Epithelial cell of proximal tubule (primary cell): Measurements from ENCODE around the gene PNPLA8. TPM values are rescaled to one million over a fixed set of nuclear protein-coding genes. Genes with fewer than 3 reads are reported as not detected.

Experiments
- DNase-seq: peaks from one replicate; pipeline ENCODE4 v3.0.0-alpha.2; 2011; ENCODE audit warnings: low read depth
- H3K4me3 ChIP-seq: 2 replicates; pipeline ENCODE4 v1.5.1; 2011; ENCODE audit warnings: low read depth, mild to moderate bottlenecking, low read length
- total RNA-seq: library from RNA; depleted of rRNA; stranded (reverse); fragments of >200 nt; gene quantifications from 2 replicates; pipeline ENCODE4 v1.2.3, GENCODE V29; 2015
- TF ChIP-seq, protein P1 (sequence below): conservative IDR thresholded peaks from 2 replicates; pipeline ENCODE4 v1.5.1; 2012; ENCODE audit warnings: low read depth, mild to moderate bottlenecking, low read length

PNPLA8 gene
- total RNA-seq, 1 donor from 2014 or later = 23.5 TPM

DNA sequence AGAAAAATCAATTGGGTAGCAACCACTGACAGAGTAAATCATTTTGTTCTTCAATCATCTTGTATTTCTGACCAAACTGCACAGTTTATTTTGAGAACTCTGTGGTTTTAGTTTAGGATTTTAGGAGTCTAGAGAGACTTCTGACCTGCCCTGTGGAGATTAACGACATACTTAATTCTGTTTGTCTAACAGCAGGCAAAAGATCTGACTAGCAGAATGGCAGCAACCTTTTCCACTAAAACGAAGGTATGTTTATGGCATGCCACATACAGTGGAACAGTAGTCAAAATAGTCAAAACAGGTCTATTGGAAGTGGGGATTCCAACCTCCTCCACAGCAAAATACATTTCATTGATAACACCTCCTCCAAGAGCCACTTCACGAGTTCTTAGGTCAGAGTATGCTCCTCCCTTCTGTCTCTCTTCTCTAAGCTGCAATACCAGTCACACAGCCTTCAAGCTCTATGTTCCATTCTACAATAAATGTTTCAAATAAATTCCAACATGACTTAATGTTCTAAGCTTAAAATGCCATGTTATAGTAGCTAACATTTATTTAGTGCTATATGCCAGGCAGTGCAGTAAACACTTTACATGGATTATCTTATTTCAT, 104.1 kb downstream of the PNPLA8 start:
- DNase-seq = no peak
- TF ChIP-seq, protein P1, sequence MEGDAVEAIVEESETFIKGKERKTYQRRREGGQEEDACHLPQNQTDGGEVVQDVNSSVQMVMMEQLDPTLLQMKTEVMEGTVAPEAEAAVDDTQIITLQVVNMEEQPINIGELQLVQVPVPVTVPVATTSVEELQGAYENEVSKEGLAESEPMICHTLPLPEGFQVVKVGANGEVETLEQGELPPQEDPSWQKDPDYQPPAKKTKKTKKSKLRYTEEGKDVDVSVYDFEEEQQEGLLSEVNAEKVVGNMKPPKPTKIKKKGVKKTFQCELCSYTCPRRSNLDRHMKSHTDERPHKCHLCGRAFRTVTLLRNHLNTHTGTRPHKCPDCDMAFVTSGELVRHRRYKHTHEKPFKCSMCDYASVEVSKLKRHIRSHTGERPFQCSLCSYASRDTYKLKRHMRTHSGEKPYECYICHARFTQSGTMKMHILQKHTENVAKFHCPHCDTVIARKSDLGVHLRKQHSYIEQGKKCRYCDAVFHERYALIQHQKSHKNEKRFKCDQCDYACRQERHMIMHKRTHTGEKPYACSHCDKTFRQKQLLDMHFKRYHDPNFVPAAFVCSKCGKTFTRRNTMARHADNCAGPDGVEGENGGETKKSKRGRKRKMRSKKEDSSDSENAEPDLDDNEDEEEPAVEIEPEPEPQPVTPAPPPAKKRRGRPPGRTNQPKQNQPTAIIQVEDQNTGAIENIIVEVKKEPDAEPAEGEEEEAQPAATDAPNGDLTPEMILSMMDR = no peak
- no peak overlapping the region for H3K4me3 ChIP-seq

Other genes starting within 250 kb of the PNPLA8 start
- 2.0 and 11.0 TPM in 2 replicates for gene NRCAM, start 69.7 kb downstream of the PNPLA8 start, total RNA-seq
- gene THAP5, start 43.6 kb upstream of the PNPLA8 start, total RNA-seq = 9.1 and 20.0 TPM in 2 replicates
- 8.5 and 10.0 TPM in 2 replicates for gene DNAJB9, start 43.7 kb upstream of the PNPLA8 start, total RNA-seq